ENCODE results near the gene CYP4V2.
"Not testable (repeated sequence)": the region's sequence is repeated elsewhere in the genome, so short reads cannot be mapped to it uniquely, and the experiment has no call there.

The CYP4V2 gene

GRCh38 chr4:186243331-186243730 is 52.0 kb downstream of the CYP4V2 start:
- H3K79me2 ChIP-seq (ENCODE audit: low read length): no peaks in the 10 kb centered on the region
- no peak overlapping the region for H3K4me2 ChIP-seq (ENCODE audit: low read length)
- H3K9me3 ChIP-seq (ENCODE audit: insufficient read depth, low read length): no peaks in the 10 kb centered on the region
- H3K4me1 ChIP-seq (ENCODE audit: low read length): no peaks in the 10 kb centered on the region
- no peak overlapping the region for H3K4me3 ChIP-seq (ENCODE audit: low read length)
- H3K27me3 ChIP-seq (ENCODE audit: low read depth, low read length): no peaks in the 10 kb centered on the region
- no peak overlapping the region for H2AFZ ChIP-seq (ENCODE audit: low read depth, low read length)
- no peak overlapping the region for H3K9ac ChIP-seq (ENCODE audit: low read length)
- no peaks in the 10 kb centered on the region for H3K36me3 ChIP-seq (replicated peaks; ENCODE audit: low read depth, low read length)
- no peaks in the 10 kb centered on the region for H4K20me1 ChIP-seq (ENCODE audit: insufficient read depth, low read length)
- no peak for TF ChIP-seq CTCF (IDR thresholded peaks at IDR 0.05; ENCODE audit: low read depth, low read length)
- TF ChIP-seq EZH2phosphoT487 (IDR thresholded peaks at IDR 0.05; ENCODE audit: low read depth): no peak
- H3K27ac ChIP-seq (ENCODE audit: low read length): no peak overlapping the region

- Histone ChIP-seq H3K4me2 (ENCODE audit: low read length) (no peak overlapping the region), H3K27ac (ENCODE audit: low read length) (no peak overlapping the region), H3K4me3 (ENCODE audit: low read length) (no peak overlapping the region), H2AFZ (ENCODE audit: low read depth, low read length) (no peak overlapping the region), H3K4me1 (ENCODE audit: low read length) (no peaks in the 10 kb centered on the region), H4K20me1 (ENCODE audit: insufficient read depth, low read length) (no peaks in the 10 kb centered on the region), H3K36me3 (replicated peaks; ENCODE audit: low read depth, low read length) (no peaks in the 10 kb centered on the region), H3K79me2 (ENCODE audit: low read length) (no peaks in the 10 kb centered on the region), H3K27me3 (ENCODE audit: low read depth, low read length) (no peaks in the 10 kb centered on the region), H3K9ac (ENCODE audit: low read length) (no peak overlapping the region), H3K9me3 (ENCODE audit: insufficient read depth, low read length) (no peaks in the 10 kb centered on the region)
- no peak for TF ChIP-seq EZH2phosphoT487 (IDR thresholded peaks at IDR 0.05; ENCODE audit: low read depth)
- TF ChIP-seq CTCF (IDR thresholded peaks at IDR 0.05; ENCODE audit: low read depth, low read length): no peak
Measured at GRCh38 chr4:186244835-186245234, 53.5 kb downstream of the CYP4V2 start.

- not testable (repeated sequence) for H3K36me3 ChIP-seq (replicated peaks; ENCODE audit: low read depth, low read length); H3K9me3 ChIP-seq (ENCODE audit: insufficient read depth, low read length); H3K4me1 ChIP-seq (ENCODE audit: low read length); H3K4me2 ChIP-seq (ENCODE audit: low read length); H4K20me1 ChIP-seq (ENCODE audit: insufficient read depth, low read length); H2AFZ ChIP-seq (ENCODE audit: low read depth, low read length); H3K9ac ChIP-seq (ENCODE audit: low read length); H3K79me2 ChIP-seq (ENCODE audit: low read length); H3K27me3 ChIP-seq (ENCODE audit: low read depth, low read length); H3K4me3 ChIP-seq (ENCODE audit: low read length); H3K27ac ChIP-seq (ENCODE audit: low read length)
Measured at GRCh38 chr4:186247062-186247752, 55.8 kb downstream of the CYP4V2 start.

- TF ChIP-seq EZH2phosphoT487 (IDR thresholded peaks at IDR 0.05; ENCODE audit: low read depth): no peak
- no peak for TF ChIP-seq CTCF (IDR thresholded peaks at IDR 0.05; ENCODE audit: low read depth, low read length)
- Histone ChIP-seq H4K20me1 (ENCODE audit: insufficient read depth, low read length) (no peaks in the 10 kb centered on the region), H3K9ac (ENCODE audit: low read length) (no peak overlapping the region), H3K27me3 (ENCODE audit: low read depth, low read length) (no peaks in the 10 kb centered on the region), H3K79me2 (ENCODE audit: low read length) (no peaks in the 10 kb centered on the region), H3K4me1 (ENCODE audit: low read length) (no peaks in the 10 kb centered on the region), H3K4me2 (ENCODE audit: low read length) (no peak overlapping the region), H3K4me3 (ENCODE audit: low read length) (no peak overlapping the region), H3K27ac (ENCODE audit: low read length) (no peak overlapping the region), H3K36me3 (replicated peaks; ENCODE audit: low read depth, low read length) (no peaks in the 10 kb centered on the region), H2AFZ (ENCODE audit: low read depth, low read length) (no peak overlapping the region), H3K9me3 (ENCODE audit: insufficient read depth, low read length) (no peaks in the 10 kb centered on the region)
Measured at GRCh38 chr4:186248643-186249042, 57.3 kb downstream of the CYP4V2 start.
